Activated T-cell treated with anti-CD3 and anti-CD28 coated beads, Interleukin-2, amount 50 U/mL, for 72 hours (primary cell): Measurements from ENCODE around the gene CYFIP2. TPM values are rescaled to one million over a fixed set of nuclear protein-coding genes. Genes with fewer than 3 reads are reported as not detected.

Experiments used
- ATAC-seq, 2 donors: fragments of 150-1000 bp; cut with Tn5 transposase; replicated peaks in 1 of 2; 2 replicates each; pipeline ENCODE4 v1.10.0; 2021; ENCODE audit warnings: moderate library complexity in 2 of 2, mild to moderate bottlenecking in 1 of 2
- DNase-seq, 2 donors: peaks; one replicate each; pipeline ENCODE4 v3.0.0; 2021 to 2022; ENCODE audit warnings: mixed read lengths in 1 of 2
- H3K27ac Mint-ChIP-seq: one replicate; pipeline ENCODE4 v1.8.0; 2022; ENCODE audit warnings: mild to moderate bottlenecking, moderate library complexity, mixed read lengths
- H3K27me3 Mint-ChIP-seq: one replicate; pipeline ENCODE4 v1.8.0; 2022; ENCODE audit warnings: low read depth, mixed read lengths
- H3K36me3 Mint-ChIP-seq, 2 donors: one replicate each; pipeline ENCODE4 v1.8.0; 2022; ENCODE audit warnings: mixed read lengths in 2 of 2, mild to moderate bottlenecking in 1 of 2; ENCODE audit not compliant: insufficient read depth in 2 of 2
- H3K4me1 Mint-ChIP-seq: one replicate; pipeline ENCODE4 v1.8.0; 2022; ENCODE audit warnings: low read depth, mixed read lengths
- H3K4me3 Mint-ChIP-seq, 2 donors: one replicate each; pipeline ENCODE4 v1.8.0; 2022; ENCODE audit warnings: mild to moderate bottlenecking in 2 of 2, mixed read lengths in 2 of 2, moderate library complexity in 2 of 2
- H3K9me3 Mint-ChIP-seq, 2 donors: one replicate each; pipeline ENCODE4 v1.8.0; 2022; ENCODE audit warnings: mixed read lengths in 2 of 2
- total RNA-seq, 2 donors: library from RNA; stranded (reverse); gene quantifications; one replicate each; pipeline ENCODE4 v1.2.3, GENCODE V29; 2022

Gene CYFIP2
- total RNA-seq = 100 to 1,000 TPM; 235 to 288 TPM

DNA sequence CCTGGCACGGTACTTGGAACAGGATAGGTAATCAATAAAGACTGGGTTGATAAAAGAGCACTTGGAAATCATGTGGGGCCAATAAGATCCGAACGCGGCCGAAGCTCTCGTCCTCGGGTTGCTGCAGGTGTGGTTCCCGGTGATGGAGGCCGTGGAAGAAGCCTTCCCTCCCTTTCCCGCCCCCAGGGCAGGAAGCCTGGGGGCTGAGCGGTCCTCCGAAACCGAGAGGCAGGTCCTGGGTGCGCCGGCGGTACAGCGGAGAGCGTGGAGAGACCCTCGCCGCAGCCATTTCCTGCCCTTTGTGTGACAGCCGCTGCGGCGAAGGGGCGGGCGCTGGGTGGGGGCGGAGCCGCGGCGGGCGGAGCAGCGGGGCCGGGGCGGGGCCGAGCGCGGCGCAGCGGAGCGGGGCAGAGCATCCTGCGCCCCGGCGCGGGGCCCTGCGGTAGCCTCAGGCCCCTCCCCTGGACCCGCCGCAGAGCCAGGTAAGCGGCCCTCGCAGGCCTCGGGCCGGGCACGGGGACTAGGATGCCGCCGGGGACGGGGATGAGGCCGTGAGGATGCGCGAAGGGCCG lies at the start of gene CYFIP2:
Gene CYFIP2, plus strand, starts transcription at position 410 of the 572 bp plus-strand sequence. CDS start 19,239 bp downstream, outside the sequence.
- H3K36me3 Mint-ChIP-seq = peaks cover 6% of the 10 kb centered on the region in 2 donors
- peaks cover 75% of the 10 kb centered on the region for H3K4me1 Mint-ChIP-seq
- H3K27me3 Mint-ChIP-seq = no peaks in the 10 kb centered on the region
- peak within 1 kb of the TSS; percentile 93 for H3K27ac Mint-ChIP-seq
- peak within 1 kb of the TSS; percentile 95 for H3K4me3 Mint-ChIP-seq
- ATAC-seq = peak; percentile 78 to 84
- H3K9me3 Mint-ChIP-seq = peaks cover 0 to 2% of the 10 kb centered on the region in 2 donors
- peak; percentile 86 to 87 for DNase-seq

DNA sequence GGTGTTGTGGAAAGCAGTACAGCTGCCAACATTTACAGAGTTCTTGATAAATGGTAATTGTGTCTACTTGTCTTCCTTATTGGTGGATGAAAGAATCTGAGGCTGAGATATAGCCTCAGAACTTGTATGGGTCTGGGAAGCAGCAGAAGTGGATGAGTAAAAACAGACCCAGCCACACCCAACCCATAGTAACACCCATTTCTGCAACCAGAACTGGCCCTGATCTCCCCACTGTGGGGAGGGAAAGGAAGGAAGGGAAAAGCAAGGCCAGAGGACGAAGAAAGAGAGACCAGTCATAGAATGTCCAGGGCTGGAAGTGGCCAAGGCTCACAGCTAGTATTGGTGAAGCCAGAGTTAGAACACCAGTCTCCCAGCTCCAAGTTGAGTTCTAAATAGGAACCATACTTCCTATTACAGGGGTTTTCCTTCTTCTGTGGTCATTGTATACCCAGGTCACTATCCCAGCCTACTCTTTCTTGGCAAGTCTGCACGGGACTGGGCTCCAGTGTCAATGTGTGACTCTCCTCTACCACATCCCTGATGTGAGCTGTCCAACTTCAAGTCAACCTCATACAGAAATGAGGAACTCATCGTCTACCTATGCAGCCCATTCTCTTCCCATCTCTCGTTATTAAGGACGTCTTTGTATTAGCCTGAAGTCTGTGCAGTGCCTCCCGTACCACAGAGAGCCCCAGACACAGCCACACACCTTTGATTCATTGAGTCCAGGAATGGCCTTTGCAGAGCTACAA lies 49.4 kb upstream of the CYFIP2 start:
- peaks cover 0 to 3% of the 10 kb centered on the region in 2 donors for H3K9me3 Mint-ChIP-seq
- no peak for ATAC-seq

DNA sequence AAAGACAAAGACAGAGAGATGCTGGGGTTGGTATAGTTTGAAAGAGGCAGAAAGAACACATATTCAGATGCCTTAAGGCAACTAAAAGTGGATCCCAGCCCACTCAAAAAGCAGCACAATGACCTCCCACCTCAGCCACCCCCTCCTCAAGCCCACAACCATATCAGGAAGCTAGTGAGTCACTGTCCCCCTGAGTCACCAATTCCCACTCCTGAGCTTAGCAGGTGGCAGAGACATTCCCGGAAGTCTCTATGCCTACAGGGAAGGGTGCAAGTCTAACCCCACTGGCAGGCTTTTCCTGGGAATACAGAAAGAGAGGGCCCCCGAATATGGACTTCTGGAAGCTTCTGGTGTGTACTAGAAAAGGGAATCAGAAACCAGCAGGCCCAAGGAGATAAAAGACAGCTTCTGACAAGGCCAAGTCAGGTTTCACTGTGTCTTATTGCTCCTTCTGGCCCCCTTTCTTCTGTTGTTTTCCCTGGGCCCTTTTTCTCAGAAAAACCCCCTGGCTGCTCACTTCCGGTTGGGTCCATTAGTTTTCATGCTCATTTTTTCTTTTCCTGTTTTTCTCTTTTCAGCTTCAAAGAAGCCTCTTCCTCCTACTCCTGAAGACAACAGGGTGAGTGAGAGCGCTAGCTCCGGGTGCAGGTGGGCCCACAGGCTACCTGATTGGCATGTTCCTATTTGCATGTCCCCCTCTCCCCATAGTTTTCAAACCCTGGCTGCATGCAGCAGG lies 48.5 kb upstream of the CYFIP2 start:
- peaks cover 100% of the 10 kb centered on the region for H3K4me1 Mint-ChIP-seq
- H3K4me3 Mint-ChIP-seq = peak overlapping the region; percentile 65 to 67
- peak; percentile 40 to 72 for DNase-seq
- H3K27ac Mint-ChIP-seq = peak overlapping the region; percentile 86
- H3K36me3 Mint-ChIP-seq = peaks cover 44 to 73% of the 10 kb centered on the region in 2 donors
- ATAC-seq = peak; percentile 6 to 8
- no peaks in the 10 kb centered on the region for H3K9me3 Mint-ChIP-seq
- no peaks in the 10 kb centered on the region for H3K27me3 Mint-ChIP-seq

More for the DNA sequence above, 49.4 kb upstream of the CYFIP2 start:
- DNase-seq = no peak
- Mint-ChIP-seq H3K36me3 (peaks cover 44 to 77% of the 10 kb centered on the region in 2 donors), H3K27me3 (no peaks in the 10 kb centered on the region), H3K4me1 (peaks cover 100% of the 10 kb centered on the region), H3K27ac (peak overlapping the region; percentile 86), H3K4me3 (peak overlapping the region; percentile 67 to 70)

DNA sequence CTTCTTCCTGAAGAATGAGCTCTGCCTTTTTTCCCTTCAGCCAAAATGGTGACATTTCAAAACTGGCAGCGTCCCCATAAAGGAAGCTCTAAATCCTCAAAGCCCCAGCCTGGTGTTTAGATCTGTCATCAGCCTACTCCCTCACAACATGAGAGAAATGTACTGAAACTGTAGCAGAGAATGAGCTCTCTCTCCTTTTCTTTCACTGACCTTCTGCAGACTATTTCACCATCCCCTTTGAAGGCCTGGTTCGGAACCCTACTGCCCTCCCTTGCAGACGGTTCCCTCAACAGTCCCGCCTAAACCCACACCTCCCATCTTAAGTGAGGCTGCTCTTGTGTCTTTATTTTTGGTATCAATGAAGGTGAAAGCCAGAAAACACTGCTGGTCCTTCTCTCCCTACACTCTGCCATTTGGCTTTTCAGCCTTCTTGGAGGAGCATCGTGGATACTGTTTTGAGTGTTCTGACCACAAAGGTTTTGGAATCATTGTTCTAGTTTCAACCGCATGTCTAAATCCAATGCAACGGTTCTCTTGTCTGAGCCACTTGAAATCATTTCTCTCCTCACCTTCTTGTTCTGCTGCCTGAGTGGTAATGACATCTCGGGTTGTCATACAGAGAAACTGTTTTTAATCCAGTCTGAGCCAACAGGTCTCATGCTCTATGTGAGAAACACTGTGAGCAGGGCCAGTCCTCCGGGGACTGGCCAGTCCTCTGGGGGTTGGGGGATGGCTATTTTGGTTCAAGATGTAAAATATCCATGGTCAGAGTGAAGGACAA lies 46.2 kb upstream of the CYFIP2 start:
- Mint-ChIP-seq H3K36me3 (peaks cover 44 to 72% of the 10 kb centered on the region in 2 donors), H3K4me1 (peaks cover 100% of the 10 kb centered on the region), H3K9me3 (no peaks in the 10 kb centered on the region), H3K4me3 (peak overlapping the region; percentile 51 to 65), H3K27ac (peak overlapping the region; percentile 92), H3K27me3 (no peaks in the 10 kb centered on the region)
- DNase-seq (peak; percentile 66 to 73), ATAC-seq (peak; percentile 66 to 67)

DNA sequence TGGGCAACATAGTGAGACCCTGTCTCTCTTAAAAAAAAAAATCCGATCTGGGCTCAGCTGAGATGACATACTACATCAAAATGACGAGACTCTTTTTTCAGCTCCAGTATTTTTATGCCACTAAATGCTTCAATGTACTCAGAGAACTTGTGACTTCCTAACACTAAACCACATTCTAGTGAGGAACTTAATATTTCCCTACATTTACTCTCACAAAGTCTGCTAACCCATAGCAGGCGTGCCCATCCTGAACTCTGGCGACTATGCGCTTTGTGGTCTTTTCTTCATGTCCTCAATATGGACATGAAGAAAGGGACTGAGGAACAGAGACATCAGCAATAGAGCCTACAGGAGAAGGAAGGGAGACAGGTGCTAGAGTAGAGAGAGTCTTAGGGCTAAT lies 44.0 kb upstream of the CYFIP2 start:
- peaks cover 100% of the 10 kb centered on the region for H3K4me1 Mint-ChIP-seq
- H3K4me3 Mint-ChIP-seq = peak overlapping the region; percentile 85 to 86
- ATAC-seq = peak in 1 of 2 donors; percentile 4
- H3K36me3 Mint-ChIP-seq = peaks cover 38 to 75% of the 10 kb centered on the region in 2 donors
- H3K9me3 Mint-ChIP-seq = peaks cover 0 to 2% of the 10 kb centered on the region in 2 donors
- peak overlapping the region; percentile 97 for H3K27ac Mint-ChIP-seq
- H3K27me3 Mint-ChIP-seq = no peaks in the 10 kb centered on the region
- DNase-seq = no peak

DNA sequence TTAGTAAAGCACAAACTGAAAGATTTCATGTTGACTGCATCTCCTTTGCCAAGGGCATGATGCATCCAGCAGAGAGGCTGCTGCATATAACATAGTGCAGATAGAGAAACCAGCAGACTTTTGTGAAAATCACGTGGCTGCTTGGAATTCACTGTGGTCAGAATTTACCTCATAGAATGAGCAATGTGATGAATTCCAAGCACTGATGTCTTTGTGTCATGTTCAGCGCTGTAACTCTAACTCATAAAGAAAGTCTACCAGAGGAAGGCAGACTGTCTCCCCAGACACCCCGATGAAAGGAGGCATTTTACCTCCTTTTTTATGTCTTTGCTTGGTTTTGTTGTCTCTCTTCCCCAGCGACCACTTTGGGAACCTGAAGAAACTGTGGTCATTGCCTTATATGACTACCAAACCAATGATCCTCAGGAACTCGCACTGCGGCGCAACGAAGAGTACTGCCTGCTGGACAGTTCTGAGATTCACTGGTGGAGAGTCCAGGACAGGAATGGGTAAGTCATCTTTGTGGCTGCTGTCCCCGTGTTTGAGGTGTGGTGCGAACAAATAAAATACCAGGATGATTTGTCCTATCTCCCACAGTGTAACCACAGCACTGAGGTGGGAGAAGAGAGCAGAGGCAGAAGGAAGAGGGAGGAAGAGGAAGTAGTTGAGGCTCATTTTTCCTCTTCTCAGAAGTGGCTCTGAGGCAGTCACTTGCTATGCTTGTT lies 43.3 kb upstream of the CYFIP2 start:
- Mint-ChIP-seq H3K36me3 (peaks cover 38 to 77% of the 10 kb centered on the region in 2 donors), H3K27me3 (no peaks in the 10 kb centered on the region), H3K27ac (peak overlapping the region; percentile 97), H3K9me3 (peaks cover 0 to 2% of the 10 kb centered on the region in 2 donors), H3K4me1 (peaks cover 99% of the 10 kb centered on the region), H3K4me3 (peak overlapping the region; percentile 85 to 86)
- DNase-seq (peak; percentile 82 to 86), ATAC-seq (peak; percentile 66 to 69)

DNA sequence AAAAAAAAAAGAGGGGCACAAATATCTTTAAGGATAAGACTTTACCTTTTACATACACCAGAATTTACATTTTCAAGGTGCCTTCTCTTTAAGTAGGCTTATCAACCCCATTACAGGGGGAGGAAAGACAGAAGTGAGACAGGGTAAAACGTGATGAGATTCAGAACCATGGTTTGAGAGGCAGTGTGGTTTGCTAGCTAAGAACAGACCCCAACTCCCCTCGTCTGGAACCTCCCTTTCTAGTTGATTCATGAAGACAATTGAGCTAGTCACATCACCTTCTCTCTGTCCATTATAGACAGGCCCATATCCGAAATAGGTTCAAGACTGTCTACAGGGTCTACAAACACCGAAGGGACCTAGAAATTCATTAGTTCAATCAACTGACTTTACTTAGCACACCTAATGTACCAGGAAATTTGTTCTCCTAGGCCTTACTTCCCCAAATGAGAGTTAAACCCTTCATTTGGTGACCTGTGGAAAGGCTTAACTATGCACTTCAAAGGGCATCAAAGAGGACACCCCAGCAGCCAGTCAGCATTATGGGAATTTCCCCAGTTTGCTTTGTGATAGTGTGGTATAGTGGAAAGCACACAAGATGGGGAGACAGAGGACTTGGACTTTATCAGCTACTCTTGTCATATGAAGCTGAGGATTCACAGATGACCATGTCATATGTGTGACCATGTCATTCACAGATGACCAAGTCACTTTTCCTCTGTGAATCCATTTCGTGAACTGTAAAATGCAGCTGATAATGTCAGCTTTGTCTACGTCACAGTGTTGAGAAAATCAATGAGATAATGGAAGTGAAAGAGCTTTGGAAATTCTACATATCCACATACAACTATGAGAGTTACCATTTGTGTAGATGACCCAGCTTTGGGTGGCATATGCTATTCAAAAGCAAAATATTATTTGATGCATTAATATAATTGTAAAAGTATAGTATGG lies 40.2 kb upstream of the CYFIP2 start:
- Mint-ChIP-seq H3K4me3 (peak overlapping the region; percentile 70 to 91), H3K4me1 (peaks cover 78% of the 10 kb centered on the region), H3K36me3 (peaks cover 26 to 68% of the 10 kb centered on the region in 2 donors), H3K27ac (peak overlapping the region; percentile 99), H3K27me3 (no peaks in the 10 kb centered on the region), H3K9me3 (peaks cover 0 to 2% of the 10 kb centered on the region in 2 donors)
- ATAC-seq (peak; percentile 24 to 43), DNase-seq (peak; percentile 34 to 46)

DNA sequence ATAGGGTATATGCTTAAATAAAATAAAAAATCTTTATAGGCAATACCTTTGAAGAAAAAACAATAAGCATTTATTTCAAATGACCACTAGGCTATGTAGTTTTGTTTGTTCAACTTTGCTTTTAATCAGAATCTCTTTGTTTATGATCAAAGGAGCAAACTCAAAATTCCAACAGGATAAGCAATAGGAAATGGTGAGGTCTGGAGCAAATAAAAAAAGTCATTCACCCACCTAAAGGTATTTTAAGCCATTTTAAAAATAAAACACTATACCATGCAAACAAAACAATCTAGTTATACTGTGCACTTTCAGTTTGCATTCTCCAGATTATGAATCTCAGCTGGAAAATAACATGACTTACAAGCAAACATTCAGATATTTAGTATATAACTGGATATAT lies 35.3 kb upstream of the CYFIP2 start:
- no peak for ATAC-seq
- DNase-seq = no peak
- Mint-ChIP-seq H3K4me1 (peaks cover 69% of the 10 kb centered on the region), H3K27ac (peak overlapping the region; percentile 89), H3K36me3 (peaks cover 27 to 71% of the 10 kb centered on the region in 2 donors), H3K4me3 (no peak overlapping the region), H3K9me3 (peaks cover 0 to 2% of the 10 kb centered on the region in 2 donors), H3K27me3 (no peaks in the 10 kb centered on the region)

DNA sequence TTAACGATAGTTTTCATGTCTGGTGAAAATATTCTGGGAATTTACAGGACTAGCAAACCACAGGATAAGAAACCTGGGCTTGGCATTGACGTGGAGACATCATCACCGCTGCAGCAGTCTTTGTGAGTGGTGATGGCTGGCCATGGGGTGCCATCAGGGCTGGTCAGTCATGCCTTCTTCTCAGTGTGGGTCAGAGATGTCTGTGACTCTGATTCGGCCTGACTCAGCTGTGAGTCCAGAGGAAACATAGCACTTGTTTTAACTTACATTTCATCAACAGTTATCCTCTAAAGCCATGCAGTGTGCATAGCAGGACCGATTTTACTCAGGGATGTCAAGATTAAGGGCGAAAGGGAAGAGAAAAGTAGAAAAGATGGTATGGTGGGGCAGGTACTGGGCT lies 33.2 kb upstream of the CYFIP2 start:
- H3K27me3 Mint-ChIP-seq = no peaks in the 10 kb centered on the region
- DNase-seq = no peak
- H3K36me3 Mint-ChIP-seq = peaks cover 25 to 66% of the 10 kb centered on the region in 2 donors
- peak; percentile 34 to 47 for ATAC-seq
- H3K4me1 Mint-ChIP-seq = peaks cover 53% of the 10 kb centered on the region
- H3K9me3 Mint-ChIP-seq = no peaks in the 10 kb centered on the region
- peak overlapping the region; percentile 94 for H3K27ac Mint-ChIP-seq
- peak overlapping the region in 1 of 2 donors; percentile 5 for H3K4me3 Mint-ChIP-seq

DNA sequence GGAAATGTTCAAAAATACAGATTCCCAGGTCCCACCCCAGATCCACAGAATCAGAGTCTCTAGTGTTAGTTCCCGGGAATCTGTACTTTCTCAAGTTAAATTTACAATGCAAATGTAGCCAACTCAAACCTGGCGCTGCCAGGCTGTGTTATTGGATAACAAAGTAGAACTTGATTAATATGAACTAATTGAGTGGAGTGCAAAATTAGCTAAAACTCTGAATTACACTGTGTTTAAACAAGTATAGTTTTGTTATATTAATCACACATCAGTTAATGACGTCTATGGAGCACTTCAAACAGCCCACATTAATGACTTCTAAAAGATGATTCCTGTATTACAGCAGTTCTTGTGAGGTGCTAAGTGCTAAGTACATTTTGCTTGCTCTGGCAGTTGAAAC lies 32.4 kb upstream of the CYFIP2 start:
- ATAC-seq (no peak), DNase-seq (no peak)

DNA sequence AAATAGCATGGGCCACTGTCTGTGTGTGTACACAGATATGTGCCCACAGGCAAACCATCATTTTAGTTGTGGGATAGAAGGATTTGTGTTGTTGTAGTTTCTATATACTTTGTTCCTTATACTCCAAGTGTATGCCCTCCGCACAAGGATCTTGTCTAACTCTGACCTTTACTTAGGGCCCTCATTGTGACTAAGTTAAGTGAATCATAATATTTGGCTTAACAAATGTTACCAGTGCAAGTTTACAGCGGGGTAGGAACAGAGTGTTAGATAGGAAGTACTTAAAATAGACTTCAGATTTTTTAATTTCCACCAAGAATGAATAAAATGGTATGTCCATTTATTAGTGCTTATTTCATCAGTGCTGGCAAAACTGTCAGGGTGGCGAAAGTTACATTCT lies 29.5 kb upstream of the CYFIP2 start:
- H3K27ac Mint-ChIP-seq = peak overlapping the region; percentile 72
- H3K27me3 Mint-ChIP-seq = no peaks in the 10 kb centered on the region
- no peaks in the 10 kb centered on the region for H3K9me3 Mint-ChIP-seq
- no peak for ATAC-seq
- DNase-seq = no peak
- H3K4me1 Mint-ChIP-seq = peaks cover 57% of the 10 kb centered on the region
- H3K4me3 Mint-ChIP-seq = no peak overlapping the region
- H3K36me3 Mint-ChIP-seq = peaks cover 38 to 78% of the 10 kb centered on the region in 2 donors

More for the DNA sequence above, 32.4 kb upstream of the CYFIP2 start:
- Mint-ChIP-seq H3K4me3 (peak overlapping the region in 1 of 2 donors; percentile 14), H3K9me3 (no peaks in the 10 kb centered on the region), H3K36me3 (peaks cover 28 to 69% of the 10 kb centered on the region in 2 donors), H3K27me3 (no peaks in the 10 kb centered on the region), H3K4me1 (peaks cover 53% of the 10 kb centered on the region), H3K27ac (peak overlapping the region; percentile 94)
